Duodenal mucosa (tissue), 2 donors: ENCODE data around the gene TNFAIP8L1.

Source experiments
- H3K27ac ChIP-seq: one replicate; pipeline ENCODE4 v1.7.0; 2013; ENCODE audit warnings: low read depth, low read length
- H3K27me3 ChIP-seq, 2 donors: one replicate each; pipeline ENCODE4 v1.7.0; 2013; ENCODE audit warnings: low read length in 2 of 2, control low read depth in 1 of 2; ENCODE audit not compliant: insufficient read depth in 2 of 2, control insufficient read depth in 1 of 2
- H3K36me3 ChIP-seq, 2 donors: one replicate each; pipeline ENCODE4 v1.7.0; 2013; ENCODE audit warnings: low read length in 2 of 2, control low read depth in 1 of 2; ENCODE audit not compliant: insufficient read depth in 2 of 2, control insufficient read depth in 1 of 2
- H3K4me1 ChIP-seq, 2 donors: one replicate each; pipeline ENCODE4 v1.7.0; 2013; ENCODE audit warnings: low read length in 2 of 2, control low read depth in 1 of 2; ENCODE audit not compliant: insufficient read depth in 2 of 2, control insufficient read depth in 1 of 2
- H3K4me3 ChIP-seq, 2 donors: one replicate each; pipeline ENCODE4 v1.7.0; 2013; ENCODE audit warnings: low read length in 2 of 2, low read depth in 1 of 2
- H3K9ac ChIP-seq, 2 donors: one replicate each; pipeline ENCODE4 v1.7.0; 2013; ENCODE audit warnings: low read length in 2 of 2, low read depth in 1 of 2
- H3K9me3 ChIP-seq, 2 donors: one replicate each; pipeline ENCODE4 v1.7.0; 2013; ENCODE audit warnings: low read length in 2 of 2, control low read depth in 1 of 2; ENCODE audit not compliant: control insufficient read depth in 1 of 2

TNFAIP8L1 gene

GRCh38 chr19:4689403-4689802 is 50.1 kb downstream of the TNFAIP8L1 start:
- Histone ChIP-seq H3K4me1 (no peaks in the 10 kb centered on the region), H3K27ac (no peak overlapping the region), H3K9me3 (no peaks in the 10 kb centered on the region), H3K4me3 (no peak overlapping the region), H3K9ac (no peak overlapping the region), H3K36me3 (peaks cover 29 to 89% of the 10 kb centered on the region in 2 donors), H3K27me3 (no peaks in the 10 kb centered on the region)

- Histone ChIP-seq H3K27ac (no peak overlapping the region), H3K27me3 (no peaks in the 10 kb centered on the region), H3K36me3 (peaks cover 31 to 89% of the 10 kb centered on the region in 2 donors), H3K9me3 (no peaks in the 10 kb centered on the region), H3K4me1 (no peaks in the 10 kb centered on the region), H3K9ac (no peak overlapping the region), H3K4me3 (no peak overlapping the region)
Measured at GRCh38 chr19:4690361-4690760, 51.0 kb downstream of the TNFAIP8L1 start.

GRCh38 chr19:4691373-4691772 is 52.1 kb downstream of the TNFAIP8L1 start:
- Histone ChIP-seq H3K36me3 (peaks cover 32 to 84% of the 10 kb centered on the region in 2 donors), H3K27ac (no peak overlapping the region), H3K4me1 (no peaks in the 10 kb centered on the region), H3K9ac (no peak overlapping the region), H3K27me3 (no peaks in the 10 kb centered on the region), H3K9me3 (no peaks in the 10 kb centered on the region), H3K4me3 (no peak overlapping the region)

DNA sequence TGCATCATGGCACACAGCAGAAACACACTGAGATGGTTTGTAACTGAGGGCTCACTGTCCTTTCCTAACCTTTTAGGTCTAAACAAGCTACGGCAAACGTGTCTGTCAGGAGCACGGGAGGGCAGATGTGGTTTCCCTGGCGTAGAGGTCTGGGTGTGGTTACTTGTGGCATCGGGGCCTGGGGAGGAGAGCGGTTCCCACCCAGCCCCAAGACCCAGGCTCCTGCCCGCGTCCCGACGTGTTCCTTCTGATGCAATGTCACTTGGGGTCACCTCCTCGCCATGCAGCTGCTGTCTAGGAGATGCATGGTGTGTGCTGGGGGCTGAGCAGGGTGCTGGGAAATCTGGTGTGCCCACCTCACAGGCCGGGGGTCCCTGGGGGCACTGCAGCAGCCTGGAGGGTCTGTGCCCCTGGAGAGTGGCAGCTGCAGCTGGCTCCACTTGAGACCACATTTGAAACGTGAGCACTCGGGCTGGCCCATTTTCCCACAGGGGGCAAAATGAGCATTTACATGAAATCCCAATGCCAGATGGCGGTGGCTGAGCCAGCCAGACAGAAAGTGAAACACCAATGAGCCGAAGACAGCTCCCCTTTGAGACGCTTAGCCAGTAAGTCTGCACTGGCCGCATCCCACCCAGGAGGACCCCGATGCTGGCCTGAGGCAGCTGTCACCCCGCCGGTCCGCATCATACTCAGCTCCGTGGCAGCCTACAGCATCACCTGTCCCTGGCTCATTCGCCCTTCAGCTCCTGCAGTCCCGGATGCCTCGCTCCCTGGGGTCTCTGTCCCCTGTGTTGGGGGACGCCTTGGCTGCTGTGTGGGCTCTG is 53.1 kb downstream of the TNFAIP8L1 start:
- Histone ChIP-seq H3K27ac (no peak overlapping the region), H3K9ac (no peak overlapping the region), H3K27me3 (no peaks in the 10 kb centered on the region), H3K36me3 (peaks cover 35 to 83% of the 10 kb centered on the region in 2 donors), H3K9me3 (no peaks in the 10 kb centered on the region), H3K4me1 (no peaks in the 10 kb centered on the region), H3K4me3 (no peak overlapping the region)

- H3K27me3 ChIP-seq = no peaks in the 10 kb centered on the region
- H3K9me3 ChIP-seq = no peaks in the 10 kb centered on the region
- no peak overlapping the region for H3K27ac ChIP-seq
- H3K9ac ChIP-seq = no peak overlapping the region
- peaks cover 35 to 85% of the 10 kb centered on the region in 2 donors for H3K36me3 ChIP-seq
- no peak overlapping the region for H3K4me3 ChIP-seq
- no peaks in the 10 kb centered on the region for H3K4me1 ChIP-seq
Measured at GRCh38 chr19:4693078-4693350, 53.7 kb downstream of the TNFAIP8L1 start.

GRCh38 chr19:4693471-4694121 is 54.3 kb downstream of the TNFAIP8L1 start:
- H3K4me3 ChIP-seq = no peak overlapping the region
- no peak overlapping the region for H3K9ac ChIP-seq
- no peaks in the 10 kb centered on the region for H3K27me3 ChIP-seq
- H3K4me1 ChIP-seq = no peaks in the 10 kb centered on the region
- H3K9me3 ChIP-seq = no peaks in the 10 kb centered on the region
- peaks cover 35 to 85% of the 10 kb centered on the region in 2 donors for H3K36me3 ChIP-seq
- H3K27ac ChIP-seq = no peak overlapping the region

GRCh38 chr19:4694211-4694987 is 55.1 kb downstream of the TNFAIP8L1 start:
- Histone ChIP-seq H3K27ac (no peak overlapping the region), H3K36me3 (peaks cover 34 to 83% of the 10 kb centered on the region in 2 donors), H3K9ac (no peak overlapping the region), H3K4me1 (no peaks in the 10 kb centered on the region), H3K27me3 (no peaks in the 10 kb centered on the region), H3K9me3 (no peaks in the 10 kb centered on the region), H3K4me3 (no peak overlapping the region)

- Histone ChIP-seq H3K4me3 (no peak overlapping the region), H3K9ac (no peak overlapping the region), H3K27me3 (no peaks in the 10 kb centered on the region), H3K27ac (no peak overlapping the region), H3K4me1 (no peaks in the 10 kb centered on the region), H3K9me3 (no peaks in the 10 kb centered on the region), H3K36me3 (peaks cover 34 to 83% of the 10 kb centered on the region in 2 donors)
Measured at GRCh38 chr19:4695224-4695731, 56.0 kb downstream of the TNFAIP8L1 start.

GRCh38 chr19:4697304-4697703 is 58.0 kb downstream of the TNFAIP8L1 start:
- H3K9me3 ChIP-seq = no peaks in the 10 kb centered on the region
- no peak overlapping the region for H3K9ac ChIP-seq
- no peaks in the 10 kb centered on the region for H3K4me1 ChIP-seq
- no peak overlapping the region for H3K27ac ChIP-seq
- no peaks in the 10 kb centered on the region for H3K27me3 ChIP-seq
- no peak overlapping the region for H3K4me3 ChIP-seq
- peaks cover 34 to 90% of the 10 kb centered on the region in 2 donors for H3K36me3 ChIP-seq
